ENCODE results near the gene ADORA3.

The ADORA3 gene

DNA sequence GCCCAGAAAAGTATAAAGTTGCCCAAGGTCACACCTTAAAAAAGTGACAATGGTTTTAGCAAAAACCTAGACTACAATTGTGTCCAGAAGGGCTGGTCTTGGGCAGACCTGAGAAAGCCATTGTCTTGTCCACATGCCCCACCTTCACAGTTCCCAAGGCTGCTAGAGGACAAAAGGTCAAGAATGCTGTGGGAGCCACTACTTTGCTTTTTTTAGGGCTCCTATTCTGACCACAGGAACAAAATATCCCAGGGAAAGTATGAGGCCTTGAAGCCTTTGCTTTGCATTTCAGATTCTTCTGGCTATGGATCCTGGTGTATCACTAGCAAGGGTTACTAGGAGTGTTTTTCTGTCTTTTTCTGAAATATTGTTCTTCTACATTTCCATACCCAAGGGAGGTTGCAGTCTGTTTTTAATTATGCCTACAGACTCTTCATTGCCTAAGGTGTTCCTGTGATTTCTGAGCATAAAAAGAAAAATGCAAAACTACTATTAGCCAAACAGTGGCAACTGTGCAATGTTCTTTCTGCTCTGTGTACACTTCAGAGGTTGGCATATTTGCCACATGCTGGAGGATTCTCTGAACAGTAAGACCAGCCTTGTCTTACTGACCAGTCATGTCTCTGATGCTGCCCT lies 18.9 kb downstream of the ADORA3 start:
- Histone ChIP-seq H3K9ac (ENCODE audit: low read depth, low read length) (no peak overlapping the region), H3K4me1 (ENCODE audit: control insufficient read depth, insufficient read depth, low read length) (peaks cover 7% of the 10 kb centered on the region), H3K36me3 (ENCODE audit: insufficient read depth, low read length) (no peaks in the 10 kb centered on the region), H3K27me3 (ENCODE audit: control insufficient read depth, insufficient read depth, low read length) (peaks cover 12% of the 10 kb centered on the region), H3K4me3 (ENCODE audit: low read length) (no peak overlapping the region), H3K4me2 (ENCODE audit: low read length) (no peak overlapping the region), H3K9me3 (replicated peaks; ENCODE audit: low read length) (no peaks in the 10 kb centered on the region)

DNA sequence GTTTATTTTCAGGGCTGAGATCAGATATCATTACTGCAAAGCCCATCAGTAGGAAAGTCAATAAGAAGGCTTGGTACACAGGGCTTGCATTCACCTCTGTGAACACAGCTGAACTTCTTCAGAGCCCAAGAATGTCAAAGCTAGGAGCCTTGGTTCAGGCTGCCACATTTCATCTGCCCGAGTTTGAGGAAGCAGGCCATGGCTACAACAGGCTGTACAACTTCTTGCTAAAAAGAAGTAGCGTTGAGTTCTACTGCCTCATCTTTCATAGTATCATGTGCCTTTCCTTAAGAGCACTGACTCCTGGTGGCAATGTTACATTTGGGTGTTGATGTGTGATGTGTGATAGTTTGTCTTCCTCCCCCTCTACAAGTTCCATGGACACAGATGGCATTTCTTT lies 19.6 kb downstream of the ADORA3 start:
- H3K9ac ChIP-seq (ENCODE audit: low read depth, low read length): no peak overlapping the region
- H3K4me2 ChIP-seq (ENCODE audit: low read length): no peak overlapping the region
- peaks cover 12% of the 10 kb centered on the region for H3K27me3 ChIP-seq (ENCODE audit: control insufficient read depth, insufficient read depth, low read length)
- no peaks in the 10 kb centered on the region for H3K9me3 ChIP-seq (replicated peaks; ENCODE audit: low read length)
- H3K4me3 ChIP-seq (ENCODE audit: low read length): no peak overlapping the region
- peaks cover 6% of the 10 kb centered on the region for H3K4me1 ChIP-seq (ENCODE audit: control insufficient read depth, insufficient read depth, low read length)
- H3K36me3 ChIP-seq (ENCODE audit: insufficient read depth, low read length): no peaks in the 10 kb centered on the region

DNA sequence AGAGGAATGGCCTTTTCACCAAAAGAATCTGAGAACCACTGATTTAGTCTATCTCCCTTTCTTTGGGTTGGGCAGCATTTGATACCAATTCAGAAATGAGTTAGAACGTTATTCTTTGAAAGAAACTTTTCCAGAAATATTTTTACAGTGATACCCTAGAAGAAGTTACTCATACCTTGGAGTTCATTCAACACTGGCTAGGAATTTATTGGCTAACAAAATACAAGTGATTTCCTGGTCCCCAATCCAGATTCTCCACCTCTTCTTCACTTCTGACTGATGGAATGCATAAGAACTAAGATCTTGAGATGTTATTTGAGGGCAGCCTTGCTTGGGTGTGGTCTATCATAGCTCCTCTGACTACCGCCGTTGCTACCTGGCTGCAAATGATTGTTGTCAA lies 20.3 kb downstream of the ADORA3 start:
- Histone ChIP-seq H3K4me3 (ENCODE audit: low read length) (no peak overlapping the region), H3K9ac (ENCODE audit: low read depth, low read length) (no peak overlapping the region), H3K4me1 (ENCODE audit: control insufficient read depth, insufficient read depth, low read length) (peaks cover 6% of the 10 kb centered on the region), H3K27me3 (ENCODE audit: control insufficient read depth, insufficient read depth, low read length) (peaks cover 10% of the 10 kb centered on the region), H3K9me3 (replicated peaks; ENCODE audit: low read length) (no peaks in the 10 kb centered on the region), H3K36me3 (ENCODE audit: insufficient read depth, low read length) (no peaks in the 10 kb centered on the region), H3K4me2 (ENCODE audit: low read length) (no peak overlapping the region)

DNA sequence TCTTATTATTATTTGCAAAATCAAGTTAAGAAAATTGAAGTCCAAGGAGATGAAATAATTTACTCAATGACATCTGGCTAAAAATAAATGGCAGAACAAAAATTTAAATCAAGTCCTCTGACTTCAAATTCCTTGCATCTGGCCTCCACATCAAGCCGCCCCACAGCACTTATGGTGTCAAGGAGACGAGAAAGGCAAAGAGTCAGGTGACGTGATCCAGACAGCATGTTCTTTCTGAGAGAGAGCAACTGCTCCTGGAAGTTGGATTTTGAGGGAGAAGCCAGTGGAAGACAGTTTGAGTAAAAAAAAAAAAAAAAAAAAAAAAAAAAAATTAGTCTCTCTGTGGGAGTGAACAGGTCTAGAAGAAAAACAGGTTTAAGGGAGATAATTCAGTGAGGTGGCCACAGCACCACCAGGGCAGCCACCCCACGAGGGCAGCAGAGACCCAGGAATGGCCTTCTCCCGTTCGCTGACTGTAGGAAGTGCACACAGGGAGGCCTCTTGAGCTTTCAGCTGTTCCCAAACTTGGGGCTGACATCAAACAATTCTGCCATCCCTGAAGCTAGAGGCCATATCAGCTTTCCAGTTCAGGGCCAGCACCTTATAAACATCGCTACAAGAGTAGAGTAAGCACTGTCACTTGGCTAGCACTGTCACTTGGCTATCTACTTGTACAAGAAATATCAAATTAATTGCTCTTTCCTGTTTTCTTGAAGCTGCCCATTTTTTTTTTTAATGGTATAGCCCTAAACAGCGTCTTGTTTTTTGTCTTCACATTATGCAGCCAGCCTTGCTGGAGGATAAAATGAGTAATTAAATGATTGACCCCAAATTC lies 21.8 kb downstream of the ADORA3 start:
- no peaks in the 10 kb centered on the region for H3K9me3 ChIP-seq (replicated peaks; ENCODE audit: low read length)
- peaks cover 6% of the 10 kb centered on the region for H3K4me1 ChIP-seq (ENCODE audit: control insufficient read depth, insufficient read depth, low read length)
- H3K27me3 ChIP-seq (ENCODE audit: control insufficient read depth, insufficient read depth, low read length): no peaks in the 10 kb centered on the region
- H3K36me3 ChIP-seq (ENCODE audit: insufficient read depth, low read length): no peaks in the 10 kb centered on the region
- H3K9ac ChIP-seq (ENCODE audit: low read depth, low read length): no peak overlapping the region
- no peak overlapping the region for H3K4me2 ChIP-seq (ENCODE audit: low read length)
- no peak overlapping the region for H3K4me3 ChIP-seq (ENCODE audit: low read length)

DNA sequence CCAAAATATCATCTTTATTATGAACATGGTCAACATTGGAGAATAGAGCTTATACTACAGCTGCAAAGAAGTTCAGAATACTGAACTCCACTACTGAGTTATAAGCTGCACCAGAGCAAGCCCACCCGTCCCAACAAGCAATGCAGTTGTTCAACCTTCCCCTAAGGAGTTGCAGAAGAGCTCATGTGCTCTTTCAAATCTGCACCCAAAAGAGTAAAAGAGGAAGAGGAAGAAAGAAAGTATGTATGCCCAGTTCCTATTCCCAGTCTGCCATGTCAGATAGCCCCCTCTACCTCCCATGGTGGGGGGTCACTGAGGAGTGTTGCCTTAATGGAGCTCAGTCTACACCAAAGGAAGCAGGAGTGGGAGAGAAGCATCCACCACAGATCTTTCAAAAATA lies 22.8 kb downstream of the ADORA3 start:
- H3K4me1 ChIP-seq (ENCODE audit: control insufficient read depth, insufficient read depth, low read length): peaks cover 6% of the 10 kb centered on the region
- H3K4me3 ChIP-seq (ENCODE audit: low read length): no peak overlapping the region
- no peak overlapping the region for H3K4me2 ChIP-seq (ENCODE audit: low read length)
- H3K27me3 ChIP-seq (ENCODE audit: control insufficient read depth, insufficient read depth, low read length): no peaks in the 10 kb centered on the region
- H3K9ac ChIP-seq (ENCODE audit: low read depth, low read length): no peak overlapping the region
- no peaks in the 10 kb centered on the region for H3K36me3 ChIP-seq (ENCODE audit: insufficient read depth, low read length)
- no peaks in the 10 kb centered on the region for H3K9me3 ChIP-seq (replicated peaks; ENCODE audit: low read length)

DNA sequence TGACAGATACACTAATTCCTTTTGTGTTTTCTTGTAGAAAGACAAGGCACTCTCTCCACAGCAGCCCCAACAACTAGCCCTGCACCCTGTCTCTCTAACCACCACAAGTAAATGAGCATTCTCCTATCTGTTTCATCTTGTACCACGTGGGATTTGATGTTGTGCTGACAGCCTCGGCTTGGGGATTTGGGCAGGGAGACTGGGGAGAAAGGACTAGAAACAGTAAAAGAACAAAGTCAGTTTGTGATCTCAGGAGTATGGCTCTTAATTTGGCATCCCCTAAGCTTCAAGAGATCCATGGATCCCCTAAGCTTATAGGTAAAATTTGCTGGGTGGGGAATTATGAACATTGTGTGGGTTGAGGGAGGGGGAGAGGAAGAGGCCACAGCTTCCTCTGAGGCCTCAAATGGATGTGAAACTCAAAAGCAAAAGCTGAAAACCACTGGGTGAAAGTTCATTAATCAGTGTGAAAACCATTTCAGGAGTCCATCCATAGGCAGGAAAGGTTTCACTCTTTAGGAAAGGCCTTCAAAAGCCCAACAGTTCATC lies 26.6 kb downstream of the ADORA3 start:
- Histone ChIP-seq H3K4me1 (ENCODE audit: control insufficient read depth, insufficient read depth, low read length) (no peaks in the 10 kb centered on the region), H3K4me2 (ENCODE audit: low read length) (no peak overlapping the region), H3K4me3 (ENCODE audit: low read length) (no peak overlapping the region), H3K27me3 (ENCODE audit: control insufficient read depth, insufficient read depth, low read length) (no peaks in the 10 kb centered on the region), H3K9me3 (replicated peaks; ENCODE audit: low read length) (no peaks in the 10 kb centered on the region), H3K9ac (ENCODE audit: low read depth, low read length) (no peak overlapping the region), H3K36me3 (ENCODE audit: insufficient read depth, low read length) (no peaks in the 10 kb centered on the region)

DNA sequence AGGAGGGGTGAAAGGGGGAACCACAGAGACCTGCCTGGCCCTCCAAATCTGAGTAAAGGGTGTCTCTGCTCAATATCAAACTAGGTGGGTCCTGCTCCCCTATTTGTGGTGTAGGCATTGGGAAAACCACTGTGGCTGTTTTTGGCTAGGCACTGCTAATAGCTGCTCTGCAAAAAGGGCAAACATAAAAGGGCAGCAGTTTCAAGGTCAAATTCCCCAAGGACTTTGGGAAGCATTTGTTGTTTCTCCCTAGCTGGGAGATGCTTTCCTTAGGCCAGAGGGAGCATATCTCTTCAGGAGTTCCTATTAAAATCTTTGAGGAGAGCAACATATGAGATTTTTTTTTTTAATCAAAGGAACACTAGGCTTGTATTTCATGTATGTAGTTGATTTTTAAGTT lies 27.2 kb downstream of the ADORA3 start:
- Histone ChIP-seq H3K4me1 (ENCODE audit: control insufficient read depth, insufficient read depth, low read length) (no peaks in the 10 kb centered on the region), H3K9ac (ENCODE audit: low read depth, low read length) (no peak overlapping the region), H3K36me3 (ENCODE audit: insufficient read depth, low read length) (peaks cover 6% of the 10 kb centered on the region), H3K9me3 (replicated peaks; ENCODE audit: low read length) (no peaks in the 10 kb centered on the region), H3K4me3 (ENCODE audit: low read length) (no peak overlapping the region), H3K27me3 (ENCODE audit: control insufficient read depth, insufficient read depth, low read length) (no peaks in the 10 kb centered on the region), H3K4me2 (ENCODE audit: low read length) (no peak overlapping the region)

DNA sequence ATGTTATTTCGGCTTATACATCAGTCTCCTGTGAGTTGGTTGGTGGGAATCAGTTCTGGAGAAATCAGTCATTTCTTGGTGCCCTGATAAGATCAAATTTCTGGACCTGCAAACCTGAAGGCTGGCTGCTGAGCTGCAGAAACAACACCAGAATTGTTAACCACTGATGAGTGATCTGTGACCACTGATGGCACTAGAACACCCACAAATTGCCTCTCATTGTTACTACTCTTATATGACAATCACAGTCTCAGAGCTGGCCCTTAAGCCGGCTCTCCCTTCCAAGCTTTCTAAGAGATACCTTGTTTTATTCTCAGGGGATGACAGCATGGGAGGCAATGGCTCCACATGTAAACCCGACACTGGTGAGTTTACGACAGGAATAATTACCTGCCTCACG lies 27.7 kb downstream of the ADORA3 start:
- H3K36me3 ChIP-seq (ENCODE audit: insufficient read depth, low read length): peaks cover 8% of the 10 kb centered on the region
- H3K4me1 ChIP-seq (ENCODE audit: control insufficient read depth, insufficient read depth, low read length): no peaks in the 10 kb centered on the region
- H3K27me3 ChIP-seq (ENCODE audit: control insufficient read depth, insufficient read depth, low read length): no peaks in the 10 kb centered on the region
- no peak overlapping the region for H3K9ac ChIP-seq (ENCODE audit: low read depth, low read length)
- H3K4me3 ChIP-seq (ENCODE audit: low read length): no peak overlapping the region
- no peaks in the 10 kb centered on the region for H3K9me3 ChIP-seq (replicated peaks; ENCODE audit: low read length)
- no peak overlapping the region for H3K4me2 ChIP-seq (ENCODE audit: low read length)

DNA sequence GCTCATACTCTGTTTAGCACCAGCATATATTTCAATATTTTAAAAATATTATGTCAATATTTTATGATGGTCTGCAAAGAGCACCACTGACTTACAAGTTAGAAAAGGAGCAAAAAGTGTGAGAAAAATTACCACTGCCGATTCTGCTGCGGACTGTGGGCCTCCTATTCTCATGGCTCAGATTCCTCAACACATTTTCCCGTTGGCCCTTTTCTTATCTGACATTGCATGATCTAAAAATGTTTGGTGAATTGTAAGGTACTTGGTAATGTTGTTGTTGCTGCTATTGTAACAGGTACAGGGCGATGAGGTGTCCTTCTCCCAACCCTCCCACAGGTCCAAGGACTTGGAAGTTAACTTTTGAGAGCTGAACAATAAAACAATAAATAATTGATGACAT lies 28.9 kb downstream of the ADORA3 start:
- no peaks in the 10 kb centered on the region for H3K27me3 ChIP-seq (ENCODE audit: control insufficient read depth, insufficient read depth, low read length)
- no peaks in the 10 kb centered on the region for H3K4me1 ChIP-seq (ENCODE audit: control insufficient read depth, insufficient read depth, low read length)

DNA sequence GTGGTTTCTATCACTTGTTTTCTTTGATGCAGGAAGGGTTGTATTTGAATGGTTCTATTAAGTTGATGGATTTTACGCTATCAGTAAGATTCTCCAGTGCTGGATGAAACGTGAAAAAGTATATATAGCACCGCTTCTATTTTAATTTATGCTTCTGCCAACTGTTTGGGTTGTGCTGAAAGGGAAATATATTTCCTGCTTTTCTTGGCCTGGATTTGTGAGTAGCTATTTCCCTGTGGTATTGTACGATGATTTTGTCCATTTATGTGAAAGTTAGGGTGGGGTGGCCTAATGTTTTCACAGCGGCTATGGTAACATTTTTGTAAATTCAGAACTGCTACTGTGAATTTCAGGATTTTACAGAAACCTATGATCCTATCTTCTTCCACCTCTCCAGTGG lies 29.3 kb downstream of the ADORA3 start:
- Histone ChIP-seq H3K4me1 (ENCODE audit: control insufficient read depth, insufficient read depth, low read length) (no peaks in the 10 kb centered on the region), H3K27me3 (ENCODE audit: control insufficient read depth, insufficient read depth, low read length) (no peaks in the 10 kb centered on the region), H3K4me3 (ENCODE audit: low read length) (no peak overlapping the region), H3K9me3 (replicated peaks; ENCODE audit: low read length) (no peaks in the 10 kb centered on the region), H3K36me3 (ENCODE audit: insufficient read depth, low read length) (peaks cover 13% of the 10 kb centered on the region), H3K4me2 (ENCODE audit: low read length) (no peak overlapping the region), H3K9ac (ENCODE audit: low read depth, low read length) (no peak overlapping the region)

More for the DNA sequence above, 28.9 kb downstream of the ADORA3 start:
- Histone ChIP-seq H3K4me3 (ENCODE audit: low read length) (no peak overlapping the region), H3K4me2 (ENCODE audit: low read length) (no peak overlapping the region), H3K9me3 (replicated peaks; ENCODE audit: low read length) (no peaks in the 10 kb centered on the region), H3K36me3 (ENCODE audit: insufficient read depth, low read length) (peaks cover 11% of the 10 kb centered on the region), H3K9ac (ENCODE audit: low read depth, low read length) (no peak overlapping the region)

DNA sequence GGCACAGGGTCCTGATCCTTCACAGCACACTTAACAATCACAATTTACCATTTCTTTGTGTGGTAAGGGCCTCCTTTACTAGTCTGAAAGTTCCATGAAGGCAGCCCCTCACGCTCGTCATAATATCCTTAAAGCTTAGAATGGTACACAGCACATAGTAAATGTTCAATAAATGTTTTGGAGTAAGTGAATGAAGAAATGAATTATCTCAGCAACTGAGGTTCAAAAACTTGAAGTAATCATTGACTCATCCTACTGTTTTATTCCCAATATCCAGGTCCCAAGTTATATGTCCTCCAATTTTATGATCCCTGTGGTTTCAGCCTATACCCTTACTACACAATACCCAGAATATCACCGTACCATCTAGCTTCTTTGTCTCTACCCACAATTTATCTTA lies 31.9 kb downstream of the ADORA3 start:
- no peak overlapping the region for H3K9ac ChIP-seq (ENCODE audit: low read depth, low read length)

More for the DNA sequence above, 31.9 kb downstream of the ADORA3 start:
- Histone ChIP-seq H3K4me3 (ENCODE audit: low read length) (no peak overlapping the region), H3K36me3 (ENCODE audit: insufficient read depth, low read length) (peaks cover 13% of the 10 kb centered on the region), H3K9me3 (replicated peaks; ENCODE audit: low read length) (no peaks in the 10 kb centered on the region), H3K4me2 (ENCODE audit: low read length) (no peak overlapping the region), H3K27me3 (ENCODE audit: control insufficient read depth, insufficient read depth, low read length) (no peaks in the 10 kb centered on the region), H3K4me1 (ENCODE audit: control insufficient read depth, insufficient read depth, low read length) (no peaks in the 10 kb centered on the region)

Measured in skeletal muscle satellite cell (primary cell).